AG09309 (cell line): Measurements from ENCODE around the gene EPHA1.

Experiments used
- DNase-seq: peaks from one replicate; pipeline ENCODE4 v3.0.0-alpha.2; 2010; ENCODE audit warnings: low read depth
- H3K4me3 ChIP-seq: 2 replicates; pipeline ENCODE4 v1.5.1; 2011; ENCODE audit warnings: mild to moderate bottlenecking, low read depth, low read length, moderate library complexity; ENCODE audit not compliant: control insufficient read depth
- CTCF ChIP-seq: IDR thresholded peaks from 2 replicates; pipeline ENCODE4 v1.5.1; 2011; ENCODE audit warnings: mild to moderate bottlenecking, low read depth, low read length, inconsistent platforms; ENCODE audit not compliant: insufficient read depth, control insufficient read depth; ENCODE audit errors: missing control alignments

EPHA1 gene

GRCh38 chr7:143384148-143384547, 24.5 kb downstream of the EPHA1 start:
- no peak for DNase-seq
- TF ChIP-seq CTCF, result no peak
- H3K4me3 ChIP-seq, result peak overlapping the region; percentile 39

GRCh38 chr7:143383642-143383957, 25.1 kb downstream of the EPHA1 start:
- H3K4me3 ChIP-seq, result peak overlapping the region; percentile 92
- no peak for TF ChIP-seq CTCF
- DNase-seq, result no peak

GRCh38 chr7:143382791-143383641, 25.6 kb downstream of the EPHA1 start:
- TF ChIP-seq CTCF, result no peak
- H3K4me3 ChIP-seq, result peak overlapping the region; percentile 92
- DNase-seq, result no peak

GRCh38 chr7:143382126-143382790, 26.4 kb downstream of the EPHA1 start:
- no peak for TF ChIP-seq CTCF
- peak overlapping the region; percentile 92 for H3K4me3 ChIP-seq
- no peak for DNase-seq

GRCh38 chr7:143381427-143382125, 27.1 kb downstream of the EPHA1 start:
- DNase-seq, result peak; percentile 38
- H3K4me3 ChIP-seq, result peak overlapping the region; percentile 92

More at GRCh38 chr7:143381427-143382125, 27.1 kb downstream of the EPHA1 start:
- no peak for TF ChIP-seq CTCF
